Panc1 (cell line): Measurements from ENCODE around the gene C1orf116.

Source experiments
- POLR2AphosphoS5 ChIP-seq: IDR thresholded peaks from 2 replicates; pipeline ENCODE4 v1.6.1; 2012; ENCODE audit warnings: mild to moderate bottlenecking, low read depth, low read length, moderate library complexity
- TF ChIP-seq, protein P1 (sequence below): fragments of 450-650 bp; IDR thresholded peaks from 2 replicates; pipeline ENCODE4 v1.5.1; 2017; ENCODE audit warnings: mild to moderate bottlenecking
- TF ChIP-seq, protein P2 (sequence below), 2 experiments: IDR thresholded peaks; 2 replicates each; pipeline ENCODE4 v1.6.1; 2011 to 2012; ENCODE audit warnings: low read depth in 2 of 2, control low read depth in 1 of 2, low read length in 1 of 2, mild to moderate bottlenecking in 1 of 2, moderate library complexity in 1 of 2; ENCODE audit not compliant: insufficient read depth in 1 of 2

DNA sequence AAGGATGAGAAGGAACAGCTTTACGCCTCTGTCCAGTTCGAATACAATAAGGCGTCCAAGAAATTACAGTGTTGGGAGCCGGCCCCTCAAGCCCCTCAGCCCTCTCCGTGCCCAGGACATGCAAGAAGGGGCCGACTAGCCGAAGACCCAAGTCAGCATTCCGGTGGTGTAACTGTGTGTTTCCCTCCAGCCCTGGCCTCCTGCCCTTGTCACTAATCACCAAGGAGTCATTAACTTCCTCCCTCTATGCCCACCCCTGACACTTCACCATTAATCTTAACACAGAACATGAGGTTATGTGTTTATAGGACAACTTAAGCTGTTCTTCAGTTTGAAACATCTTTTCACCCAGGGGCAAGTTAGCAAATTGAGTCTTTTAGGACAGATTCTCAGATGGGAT is 39.7 kb upstream of the C1orf116 start:
- TF ChIP-seq POLR2AphosphoS5, result no peak
- TF ChIP-seq, protein P1, sequence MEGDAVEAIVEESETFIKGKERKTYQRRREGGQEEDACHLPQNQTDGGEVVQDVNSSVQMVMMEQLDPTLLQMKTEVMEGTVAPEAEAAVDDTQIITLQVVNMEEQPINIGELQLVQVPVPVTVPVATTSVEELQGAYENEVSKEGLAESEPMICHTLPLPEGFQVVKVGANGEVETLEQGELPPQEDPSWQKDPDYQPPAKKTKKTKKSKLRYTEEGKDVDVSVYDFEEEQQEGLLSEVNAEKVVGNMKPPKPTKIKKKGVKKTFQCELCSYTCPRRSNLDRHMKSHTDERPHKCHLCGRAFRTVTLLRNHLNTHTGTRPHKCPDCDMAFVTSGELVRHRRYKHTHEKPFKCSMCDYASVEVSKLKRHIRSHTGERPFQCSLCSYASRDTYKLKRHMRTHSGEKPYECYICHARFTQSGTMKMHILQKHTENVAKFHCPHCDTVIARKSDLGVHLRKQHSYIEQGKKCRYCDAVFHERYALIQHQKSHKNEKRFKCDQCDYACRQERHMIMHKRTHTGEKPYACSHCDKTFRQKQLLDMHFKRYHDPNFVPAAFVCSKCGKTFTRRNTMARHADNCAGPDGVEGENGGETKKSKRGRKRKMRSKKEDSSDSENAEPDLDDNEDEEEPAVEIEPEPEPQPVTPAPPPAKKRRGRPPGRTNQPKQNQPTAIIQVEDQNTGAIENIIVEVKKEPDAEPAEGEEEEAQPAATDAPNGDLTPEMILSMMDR, result no peak
- TF ChIP-seq, protein P2, sequence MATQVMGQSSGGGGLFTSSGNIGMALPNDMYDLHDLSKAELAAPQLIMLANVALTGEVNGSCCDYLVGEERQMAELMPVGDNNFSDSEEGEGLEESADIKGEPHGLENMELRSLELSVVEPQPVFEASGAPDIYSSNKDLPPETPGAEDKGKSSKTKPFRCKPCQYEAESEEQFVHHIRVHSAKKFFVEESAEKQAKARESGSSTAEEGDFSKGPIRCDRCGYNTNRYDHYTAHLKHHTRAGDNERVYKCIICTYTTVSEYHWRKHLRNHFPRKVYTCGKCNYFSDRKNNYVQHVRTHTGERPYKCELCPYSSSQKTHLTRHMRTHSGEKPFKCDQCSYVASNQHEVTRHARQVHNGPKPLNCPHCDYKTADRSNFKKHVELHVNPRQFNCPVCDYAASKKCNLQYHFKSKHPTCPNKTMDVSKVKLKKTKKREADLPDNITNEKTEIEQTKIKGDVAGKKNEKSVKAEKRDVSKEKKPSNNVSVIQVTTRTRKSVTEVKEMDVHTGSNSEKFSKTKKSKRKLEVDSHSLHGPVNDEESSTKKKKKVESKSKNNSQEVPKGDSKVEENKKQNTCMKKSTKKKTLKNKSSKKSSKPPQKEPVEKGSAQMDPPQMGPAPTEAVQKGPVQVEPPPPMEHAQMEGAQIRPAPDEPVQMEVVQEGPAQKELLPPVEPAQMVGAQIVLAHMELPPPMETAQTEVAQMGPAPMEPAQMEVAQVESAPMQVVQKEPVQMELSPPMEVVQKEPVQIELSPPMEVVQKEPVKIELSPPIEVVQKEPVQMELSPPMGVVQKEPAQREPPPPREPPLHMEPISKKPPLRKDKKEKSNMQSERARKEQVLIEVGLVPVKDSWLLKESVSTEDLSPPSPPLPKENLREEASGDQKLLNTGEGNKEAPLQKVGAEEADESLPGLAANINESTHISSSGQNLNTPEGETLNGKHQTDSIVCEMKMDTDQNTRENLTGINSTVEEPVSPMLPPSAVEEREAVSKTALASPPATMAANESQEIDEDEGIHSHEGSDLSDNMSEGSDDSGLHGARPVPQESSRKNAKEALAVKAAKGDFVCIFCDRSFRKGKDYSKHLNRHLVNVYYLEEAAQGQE (IDR thresholded peaks at IDR 0.05; ENCODE audit: insufficient read depth in 1 of 2, low read depth in 2 of 2, low read length in 1 of 2), result no peak
